Peyer's patch (tissue), 4 donors: Measurements from ENCODE around the gene PWWP2B. TPM values are rescaled to one million over a fixed set of nuclear protein-coding genes. Genes with fewer than 3 reads are reported as not detected.

ENCODE experiments used
- DNase-seq, 3 donors: peaks; one replicate each; pipeline ENCODE4 v3.0.0-alpha.2; 2017 to 2019
- H3K27ac ChIP-seq, 4 donors: fragments of 200-600 bp; sonication (generic); one replicate each; pipeline ENCODE4 v1.5.1; 2016 to 2019
- H3K27me3 ChIP-seq, 2 donors: fragments of 200-600 bp; sonication (generic); one replicate each; pipeline ENCODE4 v1.5.1; 2019
- H3K36me3 ChIP-seq, 3 donors: fragments of 200-600 bp; sonication (generic); one replicate each; pipeline ENCODE4 v1.5.1; 2016 to 2019
- H3K4me1 ChIP-seq, 4 donors: fragments of 200-600 bp; sonication (generic); one replicate each; pipeline ENCODE4 v1.5.1; 2016 to 2019
- H3K4me3 ChIP-seq, 4 donors: fragments of 200-600 bp; sonication (generic); 1 replicate in 3 of 4; 2 replicates in 1 of 4; pipeline ENCODE4 v1.5.1; 2016 to 2019; ENCODE audit warnings: mild to moderate bottlenecking in 1 of 4
- H3K9me3 ChIP-seq, 4 donors: fragments of 200-600 bp; sonication (generic); one replicate each; pipeline ENCODE4 v1.5.1; 2016 to 2019; ENCODE audit warnings: mild to moderate bottlenecking in 1 of 4
- CTCF ChIP-seq, 6 experiments: fragments of 450-650 bp in 4 of 6; fragments of 200-600 bp in 2 of 6; sonication (generic) in 1 of 6; IDR thresholded peaks; one replicate each; pipeline ENCODE4 v1.5.1; 2017 to 2019; ENCODE audit warnings: antibody characterized with exemption in 6 of 6, mild to moderate bottlenecking in 3 of 6, moderate library complexity in 1 of 6
- POLR2A ChIP-seq, 2 donors: fragments of 450-650 bp; IDR thresholded peaks; one replicate each; pipeline ENCODE4 v1.5.1; 2017; ENCODE audit warnings: antibody characterized with exemption in 2 of 2, mild to moderate bottlenecking in 2 of 2, moderate library complexity in 2 of 2
- total RNA-seq, 4 donors: library from RNA; depleted of rRNA; stranded (reverse); fragments of >200 nt; gene quantifications; one replicate each; pipeline ENCODE4 v1.1.0, GENCODE V29; 2016

Gene PWWP2B
- total RNA-seq, 4 donors from 2014 or later = 11.4 to 19.2 (median 15.1) TPM

GRCh38 chr10:132399117-132400035 lies 2.4 kb downstream of the PWWP2B start:
- Histone ChIP-seq H3K4me3 (no peak overlapping the region), H3K27me3 (no peaks in the 10 kb centered on the region), H3K4me1 (peaks cover 0 to 58% (median 26%) of the 10 kb centered on the region in 4 donors), H3K9me3 (no peaks in the 10 kb centered on the region), H3K36me3 (no peaks in the 10 kb centered on the region), H3K27ac (peak overlapping the region in 3 of 4 donors; percentile 12 to 95 (median 57))
- peak in 1 of 3 donors; percentile 53 for DNase-seq
- no peak for TF ChIP-seq CTCF (IDR thresholded peaks at IDR 0.05)
- no peak for TF ChIP-seq POLR2A (IDR thresholded peaks at IDR 0.05)

GRCh38 chr10:132400041-132400546 lies 3.1 kb downstream of the PWWP2B start:
- peak overlapping the region in 3 of 4 donors; percentile 48 to 57 (median 57) for H3K27ac ChIP-seq
- H3K4me3 ChIP-seq = no peak overlapping the region
- H3K36me3 ChIP-seq = peaks cover 0 to 6% (median 0%) of the 10 kb centered on the region in 3 donors
- H3K27me3 ChIP-seq = no peaks in the 10 kb centered on the region
- no peak for TF ChIP-seq POLR2A (IDR thresholded peaks at IDR 0.05)
- no peak for TF ChIP-seq CTCF (IDR thresholded peaks at IDR 0.05)
- no peaks in the 10 kb centered on the region for H3K9me3 ChIP-seq
- H3K4me1 ChIP-seq = peaks cover 0 to 58% (median 23%) of the 10 kb centered on the region in 4 donors
- DNase-seq = peak in 1 of 3 donors; percentile 44

- TF ChIP-seq POLR2A (IDR thresholded peaks at IDR 0.05) = no peak
- no peak for TF ChIP-seq CTCF (IDR thresholded peaks at IDR 0.05)
- peak in 1 of 3 donors; percentile 51 for DNase-seq
- no peaks in the 10 kb centered on the region for H3K9me3 ChIP-seq
- peaks cover 0 to 53% (median 20%) of the 10 kb centered on the region in 4 donors for H3K4me1 ChIP-seq
- peak overlapping the region; percentile 48 to 57 (median 54) for H3K27ac ChIP-seq
- H3K36me3 ChIP-seq = peaks cover 0 to 11% (median 0%) of the 10 kb centered on the region in 3 donors
- H3K4me3 ChIP-seq = no peak overlapping the region
- no peaks in the 10 kb centered on the region for H3K27me3 ChIP-seq
Measured at GRCh38 chr10:132400547-132401151, 3.6 kb downstream of the PWWP2B start.

GRCh38 chr10:132401401-132402118 lies 4.6 kb downstream of the PWWP2B start:
- Histone ChIP-seq H3K36me3 (peaks cover 0 to 20% (median 0%) of the 10 kb centered on the region in 3 donors), H3K27me3 (no peaks in the 10 kb centered on the region), H3K4me3 (no peak overlapping the region), H3K4me1 (peaks cover 0 to 47% (median 18%) of the 10 kb centered on the region in 4 donors), H3K27ac (peak overlapping the region; percentile 48 to 57 (median 54)), H3K9me3 (no peaks in the 10 kb centered on the region)
- TF ChIP-seq POLR2A (IDR thresholded peaks at IDR 0.05) (no peak), CTCF (IDR thresholded peaks at IDR 0.05) (no peak)
- peak in 2 of 3 donors; percentile 72 to 82 for DNase-seq

- Histone ChIP-seq H3K4me3 (no peak overlapping the region), H3K4me1 (peaks cover 5 to 56% (median 24%) of the 10 kb centered on the region in 4 donors), H3K36me3 (peaks cover 0 to 24% (median 0%) of the 10 kb centered on the region in 3 donors), H3K27me3 (no peaks in the 10 kb centered on the region), H3K27ac (no peak overlapping the region), H3K9me3 (no peaks in the 10 kb centered on the region)
- TF ChIP-seq POLR2A (IDR thresholded peaks at IDR 0.05) (no peak), CTCF (IDR thresholded peaks at IDR 0.05) (no peak)
- DNase-seq = peak in 1 of 3 donors; percentile 44
Measured at GRCh38 chr10:132402781-132403241, 5.8 kb downstream of the PWWP2B start.
